Activated T-helper 2 cell treated with anti-CD3 and anti-CD28 coated beads, Interferon-gamma antibody, Interleukin-2, Interleukin-4, amounts not matched to agents 10 μg/mL and 5 μg/mL and 100 μg/mL, durations not matched to agents 14 hours and 24 hours and 36 hours (primary cell): ENCODE results near the gene DNAJC16. TPM values are rescaled to one million over a fixed set of nuclear protein-coding genes. Genes with fewer than 3 reads are reported as not detected.

ENCODE experiments used
- DNase-seq: peaks from one replicate; pipeline ENCODE4 v3.0.0; 2021; ENCODE audit warnings: low spot score
- H3K27ac Mint-ChIP-seq: one replicate; pipeline ENCODE4 v1.8.0; 2021; ENCODE audit warnings: mixed read lengths
- H3K27me3 Mint-ChIP-seq: one replicate; pipeline ENCODE4 v1.8.0; 2021; ENCODE audit warnings: low read depth, mixed read lengths
- H3K36me3 Mint-ChIP-seq: one replicate; pipeline ENCODE4 v1.8.0; 2021; ENCODE audit warnings: low read depth, mixed read lengths
- H3K4me1 Mint-ChIP-seq: one replicate; pipeline ENCODE4 v1.8.0; 2021; ENCODE audit warnings: low read depth, mixed read lengths
- H3K4me3 Mint-ChIP-seq: one replicate; pipeline ENCODE4 v1.8.0; 2021; ENCODE audit warnings: low read depth, mild to moderate bottlenecking, moderate library complexity, mixed read lengths
- H3K9me3 Mint-ChIP-seq: one replicate; pipeline ENCODE4 v1.8.0; 2021; ENCODE audit warnings: mixed read lengths
- intact Hi-C: fragments of 100-400 bp; cut with micrococcal nuclease; formaldehyde crosslinking; loops from one replicate; pipeline ENCODE4 v1.15.1; 2023
- total RNA-seq: library from RNA; stranded (reverse); gene quantifications from 2 replicates; pipeline ENCODE4 v1.2.3, GENCODE V29; 2022

Gene DNAJC16
- total RNA-seq, 1 donor from 2014 or later: 18.7 TPM

DNA sequence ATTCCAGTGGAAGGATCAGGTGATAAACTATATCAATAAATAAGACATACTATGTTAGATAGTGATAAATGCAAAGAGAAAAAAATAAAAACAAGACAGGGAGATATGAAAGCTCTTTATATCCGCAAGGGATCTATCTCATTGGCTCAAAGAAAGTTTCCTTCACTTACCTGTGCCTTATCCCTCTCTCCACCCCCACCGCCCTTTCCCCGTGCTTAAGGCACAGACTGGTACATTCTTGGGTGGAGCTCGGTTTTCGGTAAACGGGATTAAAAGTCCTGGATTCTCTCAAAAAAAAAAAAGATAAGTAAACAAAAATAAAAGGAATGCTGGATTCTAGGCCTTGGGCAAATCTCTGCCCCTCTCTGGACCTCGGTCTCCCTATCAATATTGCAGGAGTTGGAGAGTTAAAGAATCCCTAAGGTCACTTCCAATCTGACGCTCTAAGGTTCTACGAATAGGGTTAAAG is 593 bp upstream of the DNAJC16 start:
- no peaks in the 10 kb centered on the region for H3K27me3 Mint-ChIP-seq
- H3K36me3 Mint-ChIP-seq: peaks cover 18% of the 10 kb centered on the region
- intact Hi-C loops: loop anchor here (1.0 kb wide), 3 partner anchors 58 to 841 kb away; partner anchors contain the start of genes DDI2 and SZRD1
- H3K4me3 Mint-ChIP-seq: peak overlapping the region; percentile 87
- DNase-seq: no peak
- H3K4me1 Mint-ChIP-seq: peaks cover 47% of the 10 kb centered on the region
- peak overlapping the region; percentile 98 for H3K27ac Mint-ChIP-seq
- no peaks in the 10 kb centered on the region for H3K9me3 Mint-ChIP-seq

GRCh38 chr1:15531003-15531402 is 4.4 kb downstream of the DNAJC16 start:
- H3K36me3 Mint-ChIP-seq: peaks cover 22% of the 10 kb centered on the region
- no peak for DNase-seq
- H3K27me3 Mint-ChIP-seq: no peaks in the 10 kb centered on the region
- no peak overlapping the region for H3K27ac Mint-ChIP-seq
- no peaks in the 10 kb centered on the region for H3K9me3 Mint-ChIP-seq
- no peak overlapping the region for H3K4me3 Mint-ChIP-seq
- H3K4me1 Mint-ChIP-seq: peaks cover 32% of the 10 kb centered on the region
- intact Hi-C loops: no loop called here

DNA sequence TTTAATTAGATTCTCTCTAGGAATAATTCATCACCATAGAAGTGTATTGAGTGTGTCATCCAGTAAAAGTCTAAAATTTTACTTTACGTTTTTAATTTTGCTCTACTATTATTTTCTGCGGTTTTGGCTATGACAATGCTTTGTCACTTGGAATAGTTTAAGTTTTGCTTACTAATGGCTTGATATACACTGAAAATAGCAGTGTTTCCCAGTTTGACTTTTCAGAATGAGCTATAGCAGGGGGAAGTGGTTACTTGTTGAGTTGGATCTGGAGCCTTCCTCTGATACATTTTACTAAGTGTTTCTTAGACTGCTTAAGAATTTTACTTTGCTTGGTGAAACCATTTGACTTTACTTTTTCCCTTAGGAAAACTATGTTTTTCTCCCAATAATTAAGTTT is 5.0 kb downstream of the DNAJC16 start:
- no peaks in the 10 kb centered on the region for H3K9me3 Mint-ChIP-seq
- peaks cover 27% of the 10 kb centered on the region for H3K36me3 Mint-ChIP-seq
- no peaks in the 10 kb centered on the region for H3K27me3 Mint-ChIP-seq
- peaks cover 27% of the 10 kb centered on the region for H3K4me1 Mint-ChIP-seq
- DNase-seq: no peak
- no peak overlapping the region for H3K27ac Mint-ChIP-seq
- no peak overlapping the region for H3K4me3 Mint-ChIP-seq
- intact Hi-C loops: no loop called here

DNA sequence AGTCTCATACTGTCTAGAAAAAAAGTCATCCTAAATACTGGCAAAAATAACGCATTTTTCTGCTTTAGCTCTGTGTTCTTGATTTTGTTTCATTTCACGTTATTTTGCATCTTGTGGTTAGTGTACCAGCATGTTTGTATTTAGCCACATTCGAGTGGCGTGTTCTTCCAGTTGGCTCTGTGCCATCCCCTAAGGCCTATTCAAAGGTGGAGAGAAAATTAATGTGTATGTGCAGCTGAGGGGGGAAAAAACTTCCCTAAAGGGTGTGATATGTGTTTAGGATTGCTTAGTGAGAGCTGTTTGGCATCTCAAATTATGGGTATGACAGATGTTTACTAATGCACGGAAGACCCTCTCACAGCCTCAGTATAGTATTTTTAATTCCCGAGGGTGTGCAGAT is 12.1 kb downstream of the DNAJC16 start:
- H3K4me1 Mint-ChIP-seq: no peaks in the 10 kb centered on the region
- intact Hi-C loops: no loop called here
- no peaks in the 10 kb centered on the region for H3K27me3 Mint-ChIP-seq
- no peaks in the 10 kb centered on the region for H3K9me3 Mint-ChIP-seq
- DNase-seq: no peak
- peaks cover 45% of the 10 kb centered on the region for H3K36me3 Mint-ChIP-seq
- no peak overlapping the region for H3K4me3 Mint-ChIP-seq
- no peak overlapping the region for H3K27ac Mint-ChIP-seq

DNA sequence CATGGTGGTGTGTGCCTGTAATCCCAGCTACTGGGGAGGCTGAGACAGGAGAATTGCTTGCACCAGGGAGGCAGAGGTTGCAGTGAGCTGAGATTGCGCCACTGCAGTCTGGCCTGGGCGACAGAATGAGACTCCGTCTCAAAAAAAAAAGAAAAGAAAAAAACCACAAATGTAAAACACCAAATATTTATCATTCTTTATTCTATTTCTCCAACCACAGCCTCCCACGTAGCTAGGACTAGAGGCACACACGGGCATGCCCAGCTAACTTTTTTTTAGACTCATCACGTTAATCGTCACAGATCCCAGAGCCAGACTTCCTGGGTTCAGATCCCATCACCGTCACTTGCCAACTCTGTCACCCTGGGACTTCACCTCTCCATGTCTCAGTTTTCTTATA is 13.5 kb downstream of the DNAJC16 start:
- peak overlapping the region; percentile 8 for H3K27ac Mint-ChIP-seq
- no peak for DNase-seq
- peaks cover 42% of the 10 kb centered on the region for H3K36me3 Mint-ChIP-seq
- intact Hi-C loops: no loop called here
- H3K4me1 Mint-ChIP-seq: no peaks in the 10 kb centered on the region
- no peaks in the 10 kb centered on the region for H3K27me3 Mint-ChIP-seq
- H3K4me3 Mint-ChIP-seq: no peak overlapping the region
- no peaks in the 10 kb centered on the region for H3K9me3 Mint-ChIP-seq

GRCh38 chr1:15541231-15541792 is 14.7 kb downstream of the DNAJC16 start:
- H3K27ac Mint-ChIP-seq: no peak overlapping the region
- no peaks in the 10 kb centered on the region for H3K9me3 Mint-ChIP-seq
- intact Hi-C loops: no loop called here
- peaks cover 42% of the 10 kb centered on the region for H3K36me3 Mint-ChIP-seq
- H3K4me1 Mint-ChIP-seq: no peaks in the 10 kb centered on the region
- H3K4me3 Mint-ChIP-seq: no peak overlapping the region
- no peaks in the 10 kb centered on the region for H3K27me3 Mint-ChIP-seq
- no peak for DNase-seq

GRCh38 chr1:15542388-15543250 is 16.0 kb downstream of the DNAJC16 start:
- H3K27ac Mint-ChIP-seq: no peak overlapping the region
- intact Hi-C loops: no loop called here
- H3K36me3 Mint-ChIP-seq: peaks cover 32% of the 10 kb centered on the region
- no peaks in the 10 kb centered on the region for H3K27me3 Mint-ChIP-seq
- DNase-seq: no peak
- H3K9me3 Mint-ChIP-seq: no peaks in the 10 kb centered on the region
- no peaks in the 10 kb centered on the region for H3K4me1 Mint-ChIP-seq
- no peak overlapping the region for H3K4me3 Mint-ChIP-seq

DNA sequence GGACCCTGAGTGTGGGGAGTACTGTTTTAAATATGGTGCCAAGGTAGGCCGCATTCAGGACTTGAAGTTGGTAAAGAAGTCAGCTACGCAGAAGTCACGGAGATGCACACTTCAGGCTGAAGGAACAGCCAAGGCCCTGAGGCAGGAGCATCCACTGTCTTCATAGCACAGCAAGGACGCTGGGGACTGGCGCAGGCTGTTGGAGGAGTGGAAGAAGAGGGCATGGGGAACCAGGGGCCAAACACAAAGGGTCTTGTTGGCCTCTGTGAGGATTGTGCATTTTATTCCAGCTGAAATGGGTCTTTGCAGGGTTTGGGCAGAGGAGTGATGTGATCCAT is 16.6 kb downstream of the DNAJC16 start:
- Mint-ChIP-seq H3K4me3 (no peak overlapping the region), H3K27ac (no peak overlapping the region), H3K9me3 (no peaks in the 10 kb centered on the region), H3K36me3 (peaks cover 36% of the 10 kb centered on the region), H3K27me3 (no peaks in the 10 kb centered on the region), H3K4me1 (no peaks in the 10 kb centered on the region)
- intact Hi-C loops: no loop called here
- DNase-seq: no peak

DNA sequence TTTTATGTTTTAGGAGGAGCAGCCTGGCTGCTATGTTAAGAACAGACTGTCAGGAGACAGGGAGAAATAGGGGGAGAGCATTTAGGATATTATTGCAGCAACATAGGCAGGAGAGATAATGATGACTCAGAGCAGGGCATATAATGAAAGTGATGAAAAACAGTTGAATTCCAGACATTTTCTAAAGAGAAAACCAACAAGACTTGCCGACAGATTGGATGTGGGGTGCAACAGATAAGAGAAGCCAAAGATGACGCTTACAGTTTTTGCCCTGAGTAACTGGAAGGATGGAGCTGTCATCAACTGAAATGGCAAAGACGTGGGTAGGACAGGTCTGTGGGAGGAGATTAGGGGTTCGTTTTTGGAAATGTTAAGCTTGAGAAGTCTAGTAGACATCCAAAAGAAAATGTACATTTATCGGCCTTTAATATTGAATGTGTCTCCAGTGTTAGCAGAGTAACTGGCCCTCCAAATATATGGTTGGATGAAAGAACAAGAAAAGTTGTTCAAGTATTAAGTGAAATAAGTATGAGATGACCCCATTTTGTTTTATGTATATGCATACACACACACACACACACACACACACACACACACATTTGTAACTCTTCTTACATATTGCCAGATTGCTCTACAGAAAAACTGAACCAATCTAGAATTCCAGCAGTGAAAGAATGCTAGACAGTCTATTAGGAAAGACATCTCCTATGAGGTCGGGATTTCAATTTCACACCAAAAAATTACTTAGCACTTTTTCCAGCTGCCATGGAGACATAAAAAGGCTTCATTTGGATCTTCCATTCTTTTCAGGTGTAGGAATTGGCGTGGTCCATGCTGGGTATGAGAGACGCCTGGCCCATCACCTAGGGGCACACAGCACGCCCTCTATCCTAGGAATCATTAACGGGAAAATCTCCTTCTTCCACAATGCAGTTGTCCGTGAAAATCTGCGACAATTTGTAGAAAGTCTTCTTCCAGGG is 17.2 kb downstream of the DNAJC16 start:
- Mint-ChIP-seq H3K9me3 (no peaks in the 10 kb centered on the region), H3K4me3 (no peak overlapping the region), H3K4me1 (no peaks in the 10 kb centered on the region), H3K27ac (no peak overlapping the region), H3K36me3 (peaks cover 34% of the 10 kb centered on the region), H3K27me3 (no peaks in the 10 kb centered on the region)
- no peak for DNase-seq
- intact Hi-C loops: no loop called here

GRCh38 chr1:15546641-15547040 is 20.0 kb downstream of the DNAJC16 start:
- intact Hi-C loops: no loop called here
- H3K27ac Mint-ChIP-seq: no peak overlapping the region
- H3K4me3 Mint-ChIP-seq: no peak overlapping the region
- no peaks in the 10 kb centered on the region for H3K27me3 Mint-ChIP-seq
- H3K9me3 Mint-ChIP-seq: no peaks in the 10 kb centered on the region
- peaks cover 4% of the 10 kb centered on the region for H3K4me1 Mint-ChIP-seq
- no peak for DNase-seq
- peaks cover 30% of the 10 kb centered on the region for H3K36me3 Mint-ChIP-seq

DNA sequence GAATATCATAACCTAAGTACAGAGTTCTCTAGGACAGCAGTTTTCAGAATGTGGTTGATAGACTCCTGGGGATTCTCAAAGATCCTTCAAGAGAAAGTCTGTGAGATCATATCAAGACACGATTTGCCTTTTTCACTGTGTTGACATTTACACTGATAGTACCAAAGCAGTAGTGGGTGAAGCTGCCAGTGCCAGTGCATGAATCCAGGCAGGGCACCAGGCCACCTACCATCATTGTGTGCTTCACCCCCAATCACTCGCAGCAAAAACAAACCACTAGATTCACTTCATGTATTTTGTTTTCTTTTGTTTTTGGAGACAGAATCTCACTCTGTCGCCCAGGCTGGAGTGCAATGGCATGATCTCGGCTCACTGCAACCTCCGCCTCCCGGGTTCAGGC is 23.9 kb downstream of the DNAJC16 start:
- no peaks in the 10 kb centered on the region for H3K27me3 Mint-ChIP-seq
- H3K4me1 Mint-ChIP-seq: peaks cover 4% of the 10 kb centered on the region
- no peak overlapping the region for H3K27ac Mint-ChIP-seq
- DNase-seq: no peak
- peaks cover 14% of the 10 kb centered on the region for H3K36me3 Mint-ChIP-seq
- H3K4me3 Mint-ChIP-seq: no peak overlapping the region
- intact Hi-C loops: no loop called here
- H3K9me3 Mint-ChIP-seq: no peaks in the 10 kb centered on the region

GRCh38 chr1:15557008-15557407 is 30.4 kb downstream of the DNAJC16 start:
- Mint-ChIP-seq H3K27ac (no peak overlapping the region), H3K9me3 (no peaks in the 10 kb centered on the region), H3K27me3 (no peaks in the 10 kb centered on the region), H3K36me3 (peaks cover 17% of the 10 kb centered on the region), H3K4me1 (peaks cover 1% of the 10 kb centered on the region), H3K4me3 (no peak overlapping the region)
- no peak for DNase-seq
- intact Hi-C loops: no loop called here
